HepG2 (cell line): ENCODE data around the gene KLK7. TPM values are rescaled to one million over a fixed set of nuclear protein-coding genes. Genes with fewer than 3 reads are reported as not detected.

ENCODE experiments used
- ATAC-seq: fragments of 200-7000 bp; cut with Tn5 transposase; 3 replicates; pipeline ENCODE4 v1.9.1; 2020; ENCODE audit warnings: mild to moderate bottlenecking, moderate library complexity
- BruUV-seq: library from RNA; stranded (reverse); fragments of 400-500 nt; replicated peaks from 2 replicates; lab custom pipeline; 2021; lab: Mats Ljungman, UMichigan
- CTCF ChIA-PET: fragments of 300-600 bp; formaldehyde crosslinking; extraction: SDS; loops from one replicate; lab custom pipeline; 2021; ENCODE audit warnings: low total read pairs, inconsistent platforms, low intra/inter-chr PET ratio; lab: Yijun Ruan, JAX
- POLR2A ChIA-PET: fragments of 350-600 bp; sonication (Branson Sonifier 250); formaldehyde crosslinking; loops from one replicate; lab custom pipeline; 2020; ENCODE audit warnings: antibody characterized with exemption, inconsistent platforms; lab: Yijun Ruan, JAX
- DNase-seq: peaks from one replicate; pipeline ENCODE4 v3.0.0-alpha.2; 2015; ENCODE audit warnings: low spot score
- FAIRE-seq: peaks from 3 replicates; lab custom pipeline; 2011; peaks lifted over from hg19 to GRCh38; lab: Jason Lieb, UNC
- H2AFZ ChIP-seq: one replicate; pipeline ENCODE4 v1.6.1; 2011; ENCODE audit warnings: low read length, inconsistent platforms
- H3K27ac ChIP-seq: fragments of 300-600 bp; 3 replicates; pipeline ENCODE4 v1.8.0; 2011; ENCODE audit warnings: mixed run types, mild to moderate bottlenecking, mixed read lengths, low read length, inconsistent platforms; ENCODE audit not compliant: insufficient read depth; ENCODE audit errors: extremely low read length
- H3K27me3 ChIP-seq, 2 experiments: fragments of 200-600 bp in 1 of 2; 2 replicates in 1 of 2; 3 replicates in 1 of 2; pipeline versions ENCODE4 v1.6.0 to v1.8.0; 2011; ENCODE audit warnings: low read length in 2 of 2, mild to moderate bottlenecking in 2 of 2, moderate library complexity in 2 of 2, inconsistent platforms in 1 of 2; ENCODE audit not compliant: insufficient read depth in 2 of 2, control insufficient read depth in 1 of 2
- H3K36me3 ChIP-seq, 2 experiments: fragments of 200-600 bp in 1 of 2; replicated peaks in 1 of 2; 2 replicates in 1 of 2; 3 replicates in 1 of 2; pipeline versions ENCODE4 v1.5.1 to v1.8.0; 2011; ENCODE audit warnings: low read length in 2 of 2, inconsistent platforms in 1 of 2; ENCODE audit not compliant: insufficient read depth in 2 of 2, control insufficient read depth in 1 of 2
- H3K4me1 ChIP-seq: 2 replicates; pipeline ENCODE4 v1.5.1; 2012; ENCODE audit warnings: low read length, inconsistent platforms; ENCODE audit not compliant: insufficient read depth
- H3K4me2 ChIP-seq: 2 replicates; pipeline ENCODE4 v1.6.0; 2011; ENCODE audit warnings: low read depth, low read length, inconsistent platforms
- H3K4me3 ChIP-seq, 3 experiments: fragments of 200-600 bp in 1 of 3; sonication (generic), shearing (Covaris generic) in 1 of 3; replicated peaks in 1 of 3; 2 replicates each; pipeline ENCODE4 v1.5.1; 2011 to 2016; ENCODE audit warnings: low read length in 3 of 3, inconsistent platforms in 2 of 3, low read depth in 2 of 3, mild to moderate bottlenecking in 2 of 3, control low read depth in 1 of 3, mixed read lengths in 1 of 3; ENCODE audit not compliant: insufficient read depth in 1 of 3
- H3K79me2 ChIP-seq: one replicate; pipeline ENCODE4 v1.6.1; 2011; ENCODE audit warnings: low read length, inconsistent platforms; ENCODE audit not compliant: insufficient read depth
- H3K9ac ChIP-seq: 2 replicates; pipeline ENCODE4 v1.6.0; 2011; ENCODE audit warnings: mild to moderate bottlenecking, low read depth, low read length, inconsistent platforms; ENCODE audit not compliant: insufficient read depth
- H3K9me3 ChIP-seq: 2 replicates; pipeline ENCODE4 v1.5.1; 2012; ENCODE audit warnings: mild to moderate bottlenecking, low read length
- H4K20me1 ChIP-seq: 2 replicates; pipeline ENCODE4 v1.6.0; 2011; ENCODE audit warnings: inconsistent platforms, mild to moderate bottlenecking, low read length, moderate library complexity; ENCODE audit not compliant: insufficient read depth
- CSRNP2 ChIP-seq: sonication (generic); formaldehyde crosslinking; conservative IDR thresholded peaks from 2 replicates; pipeline ENCODE4 v1.8.0; 2022; ENCODE audit warnings: low read depth, missing genetic modification reagents
- HNRNPLL ChIP-seq: fragments of 200-400 bp; formaldehyde crosslinking; IDR thresholded peaks from 2 replicates; pipeline ENCODE4 v1.6.1; 2017; ENCODE audit warnings: mild to moderate bottlenecking, low read depth, low read length; ENCODE audit not compliant: poor library complexity, severe bottlenecking
- PCBP1 ChIP-seq: fragments of 200-400 bp; formaldehyde crosslinking; IDR thresholded peaks from 2 replicates; pipeline ENCODE4 v1.6.1; 2017; ENCODE audit warnings: mild to moderate bottlenecking, low read depth, low read length, borderline replicate concordance
- ZBTB4 ChIP-seq: sonication (generic); formaldehyde crosslinking; IDR thresholded peaks from 2 replicates; pipeline ENCODE4 v1.4.0; 2020; ENCODE audit warnings: missing genetic modification reagents, mild to moderate bottlenecking, borderline replicate concordance
- ZFP90 ChIP-seq: sonication (generic); formaldehyde crosslinking; IDR thresholded peaks from 2 replicates; pipeline ENCODE4 v1.8.0; 2022; ENCODE audit warnings: missing genetic modification reagents, mild to moderate bottlenecking, inconsistent platforms, borderline replicate concordance
- WGBS: methylation state at CpG from one replicate; pipeline ENCODE4 v1.1.6; 2017; ENCODE audit warnings: low lambda C conversion rate; 5-methylcytosine and 5-hydroxymethylcytosine counted together
- in situ Hi-C: cut with HindIII; loops from 2 replicates; pipeline ENCODE4 v1.10.0; 2017; ENCODE audit warnings: low pct_unique_long_range_greater_than_20kb; ENCODE audit not compliant: extremely low pct_ligation_motif_present
- intact Hi-C: fragments of 100-400 bp; cut with micrococcal nuclease; formaldehyde crosslinking; loops from one replicate; pipeline ENCODE4 v1.10.0; 2022; ENCODE audit not compliant: unreplicated experiment
- polyA plus RNA-seq, 8 experiments: library from polyadenylated mRNA; depleted of rRNA in 3 of 8; stranded (reverse) in 7 of 8; unstranded in 1 of 8; fragments of >200 nt; fragmentation: Illumina TruSeq in 4 of 8; extraction: Trizol in 4 of 8; gene quantifications; 2 replicates each; pipeline versions ENCODE4 v1.2.1 to v1.2.3, GENCODE V29; 2011 to 2016; ENCODE audit warnings: low read depth in 4 of 8, missing spikeins in 1 of 8, mixed read lengths in 1 of 8; ENCODE audit not compliant: insufficient read depth in 1 of 8
- total RNA-seq, 5 experiments: library from RNA; depleted of rRNA; stranded (reverse); fragments of >200 nt; fragmentation: Illumina TruSeq; extraction: Trizol; gene quantifications; 2 replicates each; pipeline ENCODE4 v1.2.3, GENCODE V29; 2016; ENCODE audit warnings: low read depth in 1 of 5

KLK7 gene
- total and polyA plus RNA-seq, 2 of the 13 experiments (the other 11 are each of a cell fraction or from before 2014, with no cell fraction given): not detected

- in situ Hi-C loops (no loop called here), intact Hi-C loops (no loop called here)
- Histone ChIP-seq H3K4me2 (no peak overlapping the region), H3K27ac (no peak overlapping the region), H3K9ac (no peak overlapping the region), H4K20me1 (no peaks in the 10 kb centered on the region), H3K4me3 (no peak overlapping the region), H3K36me3 (no peaks in the 10 kb centered on the region), H3K9me3 (no peaks in the 10 kb centered on the region), H3K4me1 (no peaks in the 10 kb centered on the region)
- ATAC-seq: no peak
- no peak for DNase-seq
- FAIRE-seq: no peak
- no peak for TF ChIP-seq PCBP1
- TF ChIP-seq ZFP90 (CRISPR knock-in tag): no peak
- TF ChIP-seq CSRNP2 (CRISPR knock-in tag): no peak
- TF ChIP-seq, all 625 proteins: peak for 0
- 0% methylated on average over 1 of the region's 6 CpGs for WGBS
- no TSS peak for BruUV-seq
- Histone ChIP-seq H3K27me3 (peaks cover 14 to 50% of the 10 kb centered on the region in 2 experiments; a peak in 4 of 5 replicates), H3K79me2 (no peaks in the 10 kb centered on the region), H2AFZ (no peak overlapping the region)
- CTCF ChIA-PET: no interaction called here
- POLR2A ChIA-PET: no interaction called here
Observed at GRCh38 chr19:51025401-51025800, 41.7 kb upstream of the KLK7 start.

GRCh38 chr19:51024924-51025323 lies 41.2 kb upstream of the KLK7 start:
- POLR2A ChIA-PET: no interaction called here
- Histone ChIP-seq H3K4me2 (no peak overlapping the region), H3K4me3 (no peak overlapping the region), H4K20me1 (no peaks in the 10 kb centered on the region), H3K4me1 (no peaks in the 10 kb centered on the region), H3K27me3 (peaks cover 14 to 54% of the 10 kb centered on the region in 2 experiments; a peak in 4 of 5 replicates), H3K9ac (no peak overlapping the region), H3K27ac (no peak overlapping the region), H3K36me3 (no peaks in the 10 kb centered on the region), H2AFZ (no peak overlapping the region), H3K79me2 (no peaks in the 10 kb centered on the region), H3K9me3 (no peaks in the 10 kb centered on the region)
- WGBS: 11% methylated on average over 5 of the region's 5 CpGs
- CTCF ChIA-PET: no interaction called here
- BruUV-seq: no TSS peak
- intact Hi-C loops (no loop called here), in situ Hi-C loops (no loop called here)
- no peak for DNase-seq
- TF ChIP-seq HNRNPLL (no peak), ZBTB4 (CRISPR knock-in tag) (no peak)
- FAIRE-seq: no peak
- no peak for ATAC-seq
